Gastrocnemius medialis (tissue), 4 donors: ENCODE results near the gene ACSL4. TPM values are rescaled to one million over a fixed set of nuclear protein-coding genes. Genes with fewer than 3 reads are reported as not detected.

Source experiments
- ATAC-seq, 2 donors: fragments of 150-250 bp; one replicate each; pipeline ENCODE4 v1.9.1; 2016
- DNase-seq, 2 donors: peaks; one replicate each; pipeline ENCODE4 v3.0.0-alpha.2; 2019
- H3K27ac ChIP-seq, 4 donors: fragments of 200-600 bp; sonication (generic); 1 replicate in 1 of 4; 2 replicates in 3 of 4; pipeline ENCODE4 v1.5.1; 2016 to 2018; ENCODE audit warnings: mild to moderate bottlenecking in 2 of 4, moderate library complexity in 1 of 4
- H3K27me3 ChIP-seq, 3 donors: fragments of 200-600 bp; sonication (generic) in 2 of 3; 1 replicate in 1 of 3; 2 replicates in 2 of 3; pipeline versions ENCODE4 v1.5.1 to v1.6.0; 2016 to 2019; ENCODE audit warnings: mild to moderate bottlenecking in 1 of 3, moderate library complexity in 1 of 3
- H3K36me3 ChIP-seq, 2 donors: fragments of 200-600 bp; sonication (generic) in 1 of 2; one replicate each; pipeline ENCODE4 v1.5.1; 2017 to 2018
- H3K4me1 ChIP-seq, 2 donors: fragments of 200-600 bp; sonication (generic) in 1 of 2; one replicate each; pipeline ENCODE4 v1.5.1; 2016 to 2017; ENCODE audit warnings: mild to moderate bottlenecking in 2 of 2
- H3K4me3 ChIP-seq, 4 donors: fragments of 200-600 bp; sonication (generic) in 3 of 4; 1 replicate in 1 of 4; 2 replicates in 3 of 4; pipeline ENCODE4 v1.5.1; 2016 to 2019; ENCODE audit warnings: mild to moderate bottlenecking in 2 of 4
- H3K9me3 ChIP-seq, 3 donors: fragments of 200-600 bp; sonication (generic) in 2 of 3; 1 replicate in 1 of 3; 2 replicates in 2 of 3; pipeline ENCODE4 v1.5.1; 2016 to 2019
- POLR2A ChIP-seq, 2 donors: fragments of 450-650 bp; IDR thresholded peaks; one replicate each; pipeline ENCODE4 v1.6.1; 2017; ENCODE audit warnings: antibody characterized with exemption in 2 of 2, mild to moderate bottlenecking in 2 of 2, moderate library complexity in 2 of 2
- in situ Hi-C, 4 donors: fragments of 200-750 bp; cut with MboI; loops; one replicate each; pipeline versions ENCODE4 v1.15.0 to v1.8.0; 2017; ENCODE audit warnings: low sequenced_read_pairs in 4 of 4
- intact Hi-C: fragments of 100-400 bp; cut with DNase I; formaldehyde crosslinking; loops from one replicate; pipeline ENCODE4 v1.15.1; 2023; ENCODE audit warnings: low total_unique reads
- total RNA-seq, 4 donors: library from RNA; depleted of rRNA; stranded (reverse); fragments of >200 nt; gene quantifications; one replicate each; pipeline versions ENCODE4 v1.1.0 to v1.2.3, GENCODE V29; 2016
- TF ChIP-seq, protein P1 (sequence below), 5 experiments: fragments of 450-650 bp in 3 of 5; fragments of 200-600 bp in 2 of 5; sonication (generic) in 2 of 5; IDR thresholded peaks in 4 of 5; conservative IDR thresholded peaks in 1 of 5; 1 replicate in 4 of 5; 2 replicates in 1 of 5; pipeline ENCODE4 v1.5.1; 2016 to 2019; ENCODE audit warnings: antibody characterized with exemption in 5 of 5, mild to moderate bottlenecking in 3 of 5, moderate library complexity in 3 of 5

Gene ACSL4
- total RNA-seq, 4 donors from 2014 or later, result 18.7 to 259 (median 132) TPM

DNA sequence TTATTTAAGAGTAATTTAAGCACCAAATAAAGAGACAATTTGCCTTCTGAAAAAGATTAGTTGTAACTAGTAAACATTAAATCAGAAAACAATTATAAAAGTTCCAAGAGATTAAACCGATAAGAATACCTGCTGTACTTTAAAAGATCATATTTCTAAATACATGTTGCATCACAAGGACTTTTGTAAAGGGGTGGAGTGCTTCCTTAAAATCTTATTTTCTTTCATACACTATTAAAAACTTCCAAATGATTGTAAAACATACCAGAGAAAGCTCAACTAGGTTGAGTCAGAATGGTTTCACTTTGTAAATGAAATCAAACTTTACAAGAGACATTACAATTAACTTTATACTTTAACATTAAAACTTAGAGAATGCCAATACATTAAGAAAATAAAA lies 41.8 kb downstream of the ACSL4 start:
- in situ Hi-C loops (no loop called here), intact Hi-C loops (no loop called here)
- Histone ChIP-seq H3K4me3 (no peak overlapping the region), H3K9me3 (no peaks in the 10 kb centered on the region), H3K4me1 (no peaks in the 10 kb centered on the region), H3K36me3 (no peaks in the 10 kb centered on the region), H3K27me3 (no peaks in the 10 kb centered on the region), H3K27ac (no peak overlapping the region)
- TF ChIP-seq POLR2A (IDR thresholded peaks at IDR 0.05), result no peak
- TF ChIP-seq, protein P1, sequence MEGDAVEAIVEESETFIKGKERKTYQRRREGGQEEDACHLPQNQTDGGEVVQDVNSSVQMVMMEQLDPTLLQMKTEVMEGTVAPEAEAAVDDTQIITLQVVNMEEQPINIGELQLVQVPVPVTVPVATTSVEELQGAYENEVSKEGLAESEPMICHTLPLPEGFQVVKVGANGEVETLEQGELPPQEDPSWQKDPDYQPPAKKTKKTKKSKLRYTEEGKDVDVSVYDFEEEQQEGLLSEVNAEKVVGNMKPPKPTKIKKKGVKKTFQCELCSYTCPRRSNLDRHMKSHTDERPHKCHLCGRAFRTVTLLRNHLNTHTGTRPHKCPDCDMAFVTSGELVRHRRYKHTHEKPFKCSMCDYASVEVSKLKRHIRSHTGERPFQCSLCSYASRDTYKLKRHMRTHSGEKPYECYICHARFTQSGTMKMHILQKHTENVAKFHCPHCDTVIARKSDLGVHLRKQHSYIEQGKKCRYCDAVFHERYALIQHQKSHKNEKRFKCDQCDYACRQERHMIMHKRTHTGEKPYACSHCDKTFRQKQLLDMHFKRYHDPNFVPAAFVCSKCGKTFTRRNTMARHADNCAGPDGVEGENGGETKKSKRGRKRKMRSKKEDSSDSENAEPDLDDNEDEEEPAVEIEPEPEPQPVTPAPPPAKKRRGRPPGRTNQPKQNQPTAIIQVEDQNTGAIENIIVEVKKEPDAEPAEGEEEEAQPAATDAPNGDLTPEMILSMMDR (IDR thresholded peaks at IDR 0.05 in 4 of 5, conservative IDR thresholded peaks at IDR 0.05 in 1 of 5), result no peak
- ATAC-seq (no peak), DNase-seq (no peak)

DNA sequence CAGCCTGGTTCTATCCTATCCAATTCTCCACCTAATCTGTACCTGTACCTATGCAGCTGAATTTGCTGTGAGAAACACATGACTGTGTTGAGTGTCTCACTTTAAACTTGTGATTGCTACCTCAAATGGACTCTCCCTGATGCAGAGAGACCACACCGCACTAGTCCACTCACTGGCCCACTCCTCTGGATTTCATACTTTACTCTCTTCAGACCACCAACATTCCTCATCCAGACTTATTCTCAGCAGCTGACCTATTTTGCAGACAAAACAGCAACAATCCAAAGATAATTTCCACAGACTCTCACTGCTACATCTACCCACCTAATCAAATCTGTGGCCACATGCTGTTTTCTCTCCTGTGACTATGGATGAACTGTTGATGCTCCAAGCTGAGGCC lies 45.2 kb downstream of the ACSL4 start:
- intact Hi-C loops, result no loop called here

DNA sequence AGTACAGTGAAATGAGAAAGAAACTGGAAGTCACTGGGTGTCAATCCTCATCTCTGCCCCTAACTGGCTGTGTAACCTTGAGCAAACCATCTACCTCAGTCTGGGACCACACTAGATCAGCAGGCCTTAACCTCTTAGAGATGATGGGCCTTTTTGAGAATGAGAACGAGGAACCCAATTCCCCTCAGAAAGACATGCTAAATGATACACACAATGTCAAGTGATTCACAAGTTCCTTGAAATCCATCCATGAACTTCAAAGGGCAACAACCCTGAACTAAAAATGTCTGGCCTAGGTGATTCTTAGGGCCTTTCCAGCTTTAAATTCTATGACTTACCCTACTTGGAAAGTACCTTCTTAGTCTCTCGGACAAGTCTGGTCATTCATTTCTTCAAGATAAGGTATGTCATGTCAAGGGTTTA lies 47.4 kb downstream of the ACSL4 start:
- H3K27me3 ChIP-seq, result no peaks in the 10 kb centered on the region
- H3K4me3 ChIP-seq, result no peak overlapping the region
- no peak overlapping the region for H3K27ac ChIP-seq
- intact Hi-C loops (no loop called here), in situ Hi-C loops (no loop called here)
- TF ChIP-seq POLR2A (IDR thresholded peaks at IDR 0.05), result no peak
- TF ChIP-seq, protein P1 (IDR thresholded peaks at IDR 0.05 in 4 of 5, conservative IDR thresholded peaks at IDR 0.05 in 1 of 5), result no peak
- no peak for ATAC-seq
- H3K9me3 ChIP-seq, result no peaks in the 10 kb centered on the region
- DNase-seq, result no peak
- no peaks in the 10 kb centered on the region for H3K36me3 ChIP-seq
- no peaks in the 10 kb centered on the region for H3K4me1 ChIP-seq

More for the DNA sequence above, 45.2 kb downstream of the ACSL4 start:
- Histone ChIP-seq H3K27me3 (no peaks in the 10 kb centered on the region), H3K27ac (no peak overlapping the region), H3K36me3 (no peaks in the 10 kb centered on the region), H3K4me1 (no peaks in the 10 kb centered on the region), H3K9me3 (no peaks in the 10 kb centered on the region), H3K4me3 (no peak overlapping the region)
- in situ Hi-C loops, result no loop called here
- no peak for TF ChIP-seq POLR2A (IDR thresholded peaks at IDR 0.05)
- TF ChIP-seq, protein P1 (IDR thresholded peaks at IDR 0.05 in 4 of 5, conservative IDR thresholded peaks at IDR 0.05 in 1 of 5), result no peak
- no peak for ATAC-seq
- DNase-seq, result no peak

DNA sequence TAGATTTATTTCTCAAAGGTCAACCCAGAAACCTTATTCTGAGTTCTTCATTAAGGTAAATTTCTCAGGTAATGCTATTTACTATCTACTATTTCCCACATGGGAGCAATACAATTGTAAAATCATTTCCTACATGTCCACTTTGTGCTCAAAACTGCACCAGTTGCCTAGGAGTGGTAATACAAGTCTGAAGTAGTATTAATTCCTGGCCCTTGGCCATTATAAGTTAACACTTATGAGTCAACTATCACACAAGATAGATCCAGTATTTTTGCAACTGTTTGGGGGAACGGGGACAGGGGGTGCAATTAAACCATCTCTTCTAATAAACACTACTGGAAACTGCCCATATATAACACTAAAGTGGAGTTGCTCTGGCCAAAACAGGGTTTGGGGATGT lies 48.9 kb downstream of the ACSL4 start:
- Histone ChIP-seq H3K4me1 (no peaks in the 10 kb centered on the region), H3K27ac (no peak overlapping the region), H3K4me3 (no peak overlapping the region), H3K27me3 (no peaks in the 10 kb centered on the region), H3K36me3 (no peaks in the 10 kb centered on the region), H3K9me3 (no peaks in the 10 kb centered on the region)
- intact Hi-C loops (no loop called here), in situ Hi-C loops (no loop called here)
- TF ChIP-seq POLR2A (IDR thresholded peaks at IDR 0.05), result no peak
- TF ChIP-seq, protein P1 (IDR thresholded peaks at IDR 0.05 in 4 of 5, conservative IDR thresholded peaks at IDR 0.05 in 1 of 5), result no peak
- DNase-seq, result no peak
- no peak for ATAC-seq

DNA sequence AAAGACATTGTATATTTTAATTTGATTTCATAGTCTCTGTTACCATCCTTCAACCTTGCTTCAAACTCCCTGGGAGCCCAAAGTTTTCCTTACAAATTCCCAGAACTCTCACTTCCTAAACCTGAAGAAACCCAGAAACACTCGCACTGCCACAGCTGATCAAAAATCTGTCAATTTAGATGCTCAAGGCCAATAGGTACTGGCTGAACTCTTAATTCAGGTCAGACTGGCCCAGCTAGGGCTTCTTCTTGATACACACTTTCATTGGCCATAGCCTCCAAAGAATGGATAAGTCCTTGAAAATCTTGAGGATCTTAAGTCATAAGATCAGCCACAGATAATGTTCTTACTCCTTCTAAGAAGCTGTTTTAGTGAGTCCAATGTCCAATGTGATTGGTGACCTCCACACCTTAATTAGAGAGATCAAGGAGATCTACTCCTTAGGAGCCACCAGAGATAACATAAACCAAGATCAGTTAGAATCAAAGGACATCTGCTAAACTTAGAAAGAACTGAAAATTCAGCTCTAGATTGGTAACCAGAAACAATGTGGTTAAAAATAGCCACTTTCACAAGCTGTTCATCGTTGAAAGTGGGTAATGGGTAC lies 51.5 kb downstream of the ACSL4 start:
- Histone ChIP-seq H3K27me3 (no peaks in the 10 kb centered on the region), H3K9me3 (no peaks in the 10 kb centered on the region), H3K4me1 (no peaks in the 10 kb centered on the region), H3K4me3 (no peak overlapping the region), H3K36me3 (peaks cover 0 to under 1% of the 10 kb centered on the region in 2 donors), H3K27ac (no peak overlapping the region)
- in situ Hi-C loops (no loop called here), intact Hi-C loops (no loop called here)
- TF ChIP-seq POLR2A (IDR thresholded peaks at IDR 0.05), result no peak
- TF ChIP-seq, protein P1 (IDR thresholded peaks at IDR 0.05 in 4 of 5, conservative IDR thresholded peaks at IDR 0.05 in 1 of 5), result no peak
- no peak for DNase-seq
- ATAC-seq, result no peak
